Keratinocyte (primary cell): Measurements from ENCODE around the gene RTN3. TPM values are rescaled to one million over a fixed set of nuclear protein-coding genes. Genes with fewer than 3 reads are reported as not detected.

Experiments used
- DNase-seq: peaks from one replicate; pipeline ENCODE4 v3.0.0-alpha.2; 2011; ENCODE audit warnings: low read depth, missing footprints, low spot score
- FAIRE-seq: peaks from 2 replicates; lab custom pipeline; 2011; peaks lifted over from hg19 to GRCh38; lab: Jason Lieb, UNC
- H2AFZ ChIP-seq: 2 replicates; pipeline ENCODE4 v1.6.0; 2012; ENCODE audit warnings: low read length, control low read depth, inconsistent platforms; ENCODE audit not compliant: control insufficient read depth
- H3K27ac ChIP-seq: 2 replicates; pipeline ENCODE4 v1.5.1; 2011; ENCODE audit warnings: low read length; ENCODE audit not compliant: control insufficient read depth, insufficient read depth
- H3K27me3 ChIP-seq: 3 replicates; pipeline ENCODE4 v1.6.0; 2011; ENCODE audit warnings: low read length; ENCODE audit not compliant: control insufficient read depth, insufficient read depth; ENCODE audit errors: extremely low read depth
- H3K36me3 ChIP-seq, 2 experiments: 2 replicates in 1 of 2; 3 replicates in 1 of 2; pipeline ENCODE4 v1.5.1; 2011; ENCODE audit warnings: low read length in 2 of 2, mild to moderate bottlenecking in 1 of 2; ENCODE audit not compliant: control insufficient read depth in 2 of 2, insufficient read depth in 2 of 2; ENCODE audit errors: extremely low read depth in 1 of 2
- H3K4me1 ChIP-seq: 3 replicates; pipeline ENCODE4 v1.5.1; 2011; ENCODE audit warnings: low read length; ENCODE audit not compliant: control insufficient read depth, insufficient read depth; ENCODE audit errors: extremely low read depth
- H3K4me2 ChIP-seq: 3 replicates; pipeline ENCODE4 v1.6.0; 2011; ENCODE audit warnings: low read depth, low read length; ENCODE audit not compliant: control insufficient read depth, insufficient read depth; ENCODE audit errors: extremely low read depth
- H3K4me3 ChIP-seq, 3 experiments: fragments of 200-600 bp in 1 of 3; sonication (generic) in 1 of 3; 2 replicates in 2 of 3; 3 replicates in 1 of 3; pipeline ENCODE4 v1.5.1; 2011 to 2016; ENCODE audit warnings: low read length in 3 of 3, mild to moderate bottlenecking in 3 of 3, control low read depth in 2 of 3, inconsistent platforms in 1 of 3, low read depth in 1 of 3, mixed read lengths in 1 of 3, mixed run types in 1 of 3, moderate library complexity in 1 of 3; ENCODE audit not compliant: control insufficient read depth in 2 of 3, insufficient read depth in 2 of 3; ENCODE audit errors: extremely low read depth in 1 of 3
- H3K79me2 ChIP-seq: 2 replicates; pipeline ENCODE4 v1.6.0; 2012; ENCODE audit warnings: low read length; ENCODE audit not compliant: control insufficient read depth, insufficient read depth
- H3K9ac ChIP-seq: 3 replicates; pipeline ENCODE4 v1.6.0; 2011; ENCODE audit warnings: low read length; ENCODE audit not compliant: control insufficient read depth, insufficient read depth; ENCODE audit errors: extremely low read depth
- H3K9me1 ChIP-seq: 3 replicates; pipeline ENCODE4 v1.6.0; 2011; ENCODE audit warnings: low read length; ENCODE audit not compliant: control insufficient read depth, insufficient read depth; ENCODE audit errors: extremely low read depth
- H3K9me3 ChIP-seq: 2 replicates; pipeline ENCODE4 v1.5.1; 2012; ENCODE audit warnings: low read depth, low read length; ENCODE audit not compliant: control insufficient read depth
- H4K20me1 ChIP-seq: 3 replicates; pipeline ENCODE4 v1.6.0; 2011; ENCODE audit warnings: low read length; ENCODE audit not compliant: control insufficient read depth, insufficient read depth; ENCODE audit errors: extremely low read depth
- CTCF ChIP-seq, 3 experiments: IDR thresholded peaks in 1 of 3; conservative IDR thresholded peaks in 1 of 3; optimal IDR thresholded peaks in 1 of 3; 2 replicates in 2 of 3; 3 replicates in 1 of 3; pipeline versions ENCODE3 to v1.5.1; 2011; ENCODE audit warnings: low read length in 3 of 3, mild to moderate bottlenecking in 3 of 3, moderate library complexity in 2 of 3, control low read depth in 1 of 3, inconsistent platforms in 1 of 3; ENCODE audit not compliant: insufficient read depth in 2 of 3; ENCODE audit errors: extremely low read depth in 1 of 3
- EZH2 ChIP-seq: IDR thresholded peaks from one replicate; pipeline ENCODE4 v1.6.1; 2012; ENCODE audit warnings: inconsistent platforms, mild to moderate bottlenecking, low read length, moderate library complexity
- dilution Hi-C: fragments of 300-500 bp; cut with MboI; formaldehyde crosslinking; loops from one replicate; pipeline ENCODE4 v1.7.0; 2020; ENCODE audit warnings: low sequenced_read_pairs; ENCODE audit not compliant: extremely low pct_ligation_motif_present
- polyA plus RNA-seq, 5 experiments: library from polyadenylated mRNA; depleted of rRNA in 3 of 5; stranded (reverse) in 3 of 5; stranded (forward) in 1 of 5; unstranded in 1 of 5; fragments of >200 nt; gene quantifications; 1 replicate in 1 of 5; 2 replicates in 3 of 5; 3 replicates in 1 of 5; pipeline versions ENCODE4 v1.2.1 to v1.2.3, GENCODE V29; 2011 to 2012; ENCODE audit warnings: missing spikeins in 2 of 5, low read depth in 1 of 5, low replicate concordance in 1 of 5

Gene RTN3
- polyA plus RNA-seq, 1 donor (not counting 4 experiments of a cell fraction or from before 2014, with no cell fraction given), result 50.8 TPM

- Histone ChIP-seq H3K9me1 (no peaks in the 10 kb centered on the region), H2AFZ (peak overlapping the region; percentile 10), H3K4me2 (no peak overlapping the region), H4K20me1 (no peaks in the 10 kb centered on the region), H3K9me3 (no peaks in the 10 kb centered on the region), H3K79me2 (no peaks in the 10 kb centered on the region), H3K9ac (no peak overlapping the region), H3K27me3 (no peaks in the 10 kb centered on the region), H3K27ac (no peak overlapping the region), H3K4me3 (no peak overlapping the region), H3K36me3 (no peaks in the 10 kb centered on the region), H3K4me1 (no peaks in the 10 kb centered on the region)
- DNase-seq (no peak), FAIRE-seq (no peak)
- dilution Hi-C loops, result no loop called here
- TF ChIP-seq EZH2 (no peak), CTCF (optimal IDR thresholded peaks at IDR 0.05 in 1 of 3, IDR thresholded peaks at IDR 0.05 in 1 of 3, conservative IDR thresholded peaks at IDR 0.05 in 1 of 3; ENCODE audit: extremely low read depth in 1 of 3, insufficient read depth in 2 of 3, low read length in 3 of 3) (no peak)
Observed at GRCh38 chr11:63783925-63784592, 102.8 kb downstream of the RTN3 start.

GRCh38 chr11:63785823-63786222, 104.5 kb downstream of the RTN3 start:
- Histone ChIP-seq H3K9me1 (no peaks in the 10 kb centered on the region), H3K36me3 (no peaks in the 10 kb centered on the region), H3K4me2 (no peak overlapping the region), H3K9me3 (peaks cover 3% of the 10 kb centered on the region), H3K79me2 (no peaks in the 10 kb centered on the region), H3K4me1 (no peaks in the 10 kb centered on the region), H2AFZ (no peak overlapping the region), H4K20me1 (no peaks in the 10 kb centered on the region), H3K4me3 (no peak overlapping the region), H3K9ac (no peak overlapping the region), H3K27me3 (no peaks in the 10 kb centered on the region), H3K27ac (no peak overlapping the region)
- TF ChIP-seq EZH2, result no peak
- no peak for TF ChIP-seq CTCF (optimal IDR thresholded peaks at IDR 0.05 in 1 of 3, IDR thresholded peaks at IDR 0.05 in 1 of 3, conservative IDR thresholded peaks at IDR 0.05 in 1 of 3; ENCODE audit: extremely low read depth in 1 of 3, insufficient read depth in 2 of 3, low read length in 3 of 3)
- FAIRE-seq (no peak), DNase-seq (no peak)
- dilution Hi-C loops, result no loop called here
